K562 (cell line): ENCODE results near the gene FLVCR2. TPM values are rescaled to one million over a fixed set of nuclear protein-coding genes. Genes with fewer than 3 reads are reported as not detected.
"Not testable (repeated sequence)": the region's sequence is repeated elsewhere in the genome, so short reads cannot be mapped to it uniquely, and the experiment has no call there.

Experiments used
- ATAC-seq: fragments of 200-7000 bp; cut with Tn5 transposase; 3 replicates; pipeline ENCODE4 v1.9.1; 2020; ENCODE audit warnings: moderate library complexity
- BruUV-seq: library from RNA; stranded (reverse); fragments of 400-500 nt; replicated peaks from 2 replicates; lab custom pipeline; 2021; lab: Mats Ljungman, UMichigan
- CTCF ChIA-PET: fragments of 300-600 bp; formaldehyde crosslinking; extraction: SDS; loops from one replicate; lab custom pipeline; 2021; ENCODE audit warnings: low intra/inter-chr PET ratio; lab: Yijun Ruan, JAX
- POLR2A ChIA-PET: fragments of 300-600, 350-650 bp; sonication (Branson Sonifier 250); formaldehyde crosslinking; extraction: SDS; loops from one replicate; lab custom pipeline; 2021; ENCODE audit warnings: antibody characterized with exemption, inconsistent platforms; lab: Yijun Ruan, JAX
- DNase-seq, 4 experiments: peaks; one replicate each; pipeline versions ENCODE4 v3.0.0 to v3.0.0-alpha.2; 2011 to 2018; ENCODE audit warnings: low spot score in 3 of 4, mixed read lengths in 3 of 4; ENCODE audit errors: extremely low read depth in 1 of 4
- FAIRE-seq: peaks from 2 replicates; lab custom pipeline; 2011; peaks lifted over from hg19 to GRCh38; lab: Jason Lieb, UNC
- H2AFZ ChIP-seq: 2 replicates; pipeline ENCODE4 v1.6.0; 2011; ENCODE audit warnings: low read depth, low read length, control low read depth, inconsistent platforms
- H3K27ac ChIP-seq: fragments of 200-600 bp; 3 replicates; pipeline ENCODE4 v1.8.0; 2011; ENCODE audit warnings: low read depth, mild to moderate bottlenecking, control low read depth, inconsistent platforms, low read length, moderate library complexity, mixed read lengths; ENCODE audit errors: extremely low read depth
- H3K27me3 ChIP-seq, 2 experiments: fragments of 300-600 bp in 1 of 2; 2 replicates in 1 of 2; 3 replicates in 1 of 2; pipeline versions ENCODE4 v1.6.0 to v1.8.0; 2011; ENCODE audit warnings: inconsistent platforms in 2 of 2, low read length in 2 of 2, mild to moderate bottlenecking in 1 of 2, mixed read lengths in 1 of 2, moderate library complexity in 1 of 2; ENCODE audit not compliant: control insufficient read depth in 2 of 2, insufficient read depth in 2 of 2
- H3K36me3 ChIP-seq: fragments of 300-600 bp; 3 replicates; pipeline ENCODE4 v1.8.0; 2011; ENCODE audit warnings: mild to moderate bottlenecking, low read length, inconsistent platforms; ENCODE audit not compliant: control insufficient read depth, insufficient read depth
- H3K4me1 ChIP-seq, 2 experiments: fragments of 200-600 bp in 1 of 2; replicated peaks in 1 of 2; 2 replicates in 1 of 2; 3 replicates in 1 of 2; pipeline versions ENCODE4 v1.5.1 to v1.8.0; 2011; ENCODE audit warnings: inconsistent platforms in 2 of 2, low read length in 2 of 2, mild to moderate bottlenecking in 1 of 2, mixed read lengths in 1 of 2, moderate library complexity in 1 of 2; ENCODE audit not compliant: control insufficient read depth in 2 of 2, insufficient read depth in 2 of 2
- H3K4me2 ChIP-seq: 2 replicates; pipeline ENCODE4 v1.6.1; 2011; ENCODE audit warnings: low read length, control low read depth, inconsistent platforms, mixed read lengths; ENCODE audit not compliant: insufficient read depth
- H3K4me3 ChIP-seq: fragments of 200-600 bp; sonication (generic), shearing (Covaris generic); 2 replicates; pipeline ENCODE4 v1.5.1; 2016; ENCODE audit warnings: control low read depth, inconsistent platforms
- H3K79me2 ChIP-seq: fragments of 200-600 bp; 3 replicates; pipeline ENCODE4 v1.8.0; 2011; ENCODE audit warnings: low read length, inconsistent platforms; ENCODE audit not compliant: control insufficient read depth, insufficient read depth
- H3K9ac ChIP-seq, 2 experiments: 2 replicates each; pipeline versions ENCODE4 v1.6.0 to v1.6.1; 2011; ENCODE audit warnings: low read depth in 2 of 2, low read length in 2 of 2, control low read depth in 1 of 2, inconsistent platforms in 1 of 2, mild to moderate bottlenecking in 1 of 2, mixed read lengths in 1 of 2; ENCODE audit not compliant: insufficient read depth in 1 of 2
- H3K9me1 ChIP-seq: one replicate; pipeline ENCODE4 v1.6.0; 2011; ENCODE audit warnings: inconsistent platforms, mild to moderate bottlenecking, low read length, moderate library complexity; ENCODE audit not compliant: control insufficient read depth, insufficient read depth
- H3K9me3 ChIP-seq: replicated peaks from 2 replicates; pipeline ENCODE4 v1.5.1; 2011; ENCODE audit warnings: low read depth, low read length, inconsistent platforms; ENCODE audit not compliant: control insufficient read depth, insufficient read depth
- H4K20me1 ChIP-seq: replicated peaks from 2 replicates; pipeline ENCODE4 v1.6.1; 2011; ENCODE audit warnings: low read length, inconsistent platforms, mixed read lengths; ENCODE audit not compliant: control insufficient read depth, insufficient read depth
- SRF ChIP-seq, 2 experiments: fragments of 250-450, 450-650 bp in 1 of 2; sonication (Bioruptor Pico) in 1 of 2; sonication (generic) in 1 of 2; formaldehyde crosslinking; IDR thresholded peaks; 2 replicates each; pipeline versions ENCODE4 v1.5.0 to v1.5.1; 2020 to 2022; ENCODE audit warnings: mild to moderate bottlenecking in 1 of 2, missing genetic modification reagents in 1 of 2
- STAT5A ChIP-seq: IDR thresholded peaks from 2 replicates; pipeline ENCODE4 v1.6.1; 2012; ENCODE audit warnings: low read length, inconsistent platforms, borderline replicate concordance
- ZNF507 ChIP-seq: conservative IDR thresholded peaks from 2 replicates; pipeline ENCODE4 v1.6.1; 2017; ENCODE audit warnings: missing genetic modification characterization, missing compliant biosample characterization
- WGBS: fragments of 100-300 bp; shearing (Covaris generic); methylation state at CpG from one replicate; pipeline ENCODE4 v1.1.6; 2016; ENCODE audit warnings: low coverage, mixed read lengths; ENCODE audit not compliant: insufficient coverage; ENCODE audit errors: missing lambda C conversion rate; 5-methylcytosine and 5-hydroxymethylcytosine counted together
- in situ Hi-C: fragments of 300-500 bp; cut with MboI; formaldehyde crosslinking; loops from 4 replicates; pipeline ENCODE4 v1.15.0; 2018; ENCODE audit warnings: inconsistent platforms, mixed read lengths
- intact Hi-C: fragments of 100-400 bp; cut with micrococcal nuclease; formaldehyde crosslinking; loops from 2 replicates; pipeline ENCODE4 v1.14.2; 2022
- polyA plus RNA-seq, 8 experiments: library from polyadenylated mRNA; depleted of rRNA in 4 of 8; stranded (reverse) in 5 of 8; unstranded in 3 of 8; fragments of >200 nt; fragmentation: Nextera tagmentation in 2 of 8; fragmentation: Illumina TruSeq in 1 of 8; extraction: Ambion mirVana in 2 of 8; extraction: Trizol in 1 of 8; gene quantifications; 2 replicates each; pipeline versions ENCODE4 v1.2.1 to v1.2.3, GENCODE V29; 2011 to 2014; ENCODE audit warnings: inconsistent platforms in 1 of 8, missing spikeins in 1 of 8
- total RNA-seq, 7 experiments: library from RNA; depleted of rRNA in 6 of 7; stranded (reverse); fragments of >200 nt in 6 of 7; fragmentation: Illumina TruSeq in 2 of 7; extraction: Trizol in 2 of 7; gene quantifications; 2 replicates each; pipeline versions ENCODE4 v1.2.1 to v1.2.3, GENCODE V29; 2011 to 2021; ENCODE audit warnings: low replicate concordance in 1 of 7

The FLVCR2 gene
- total and polyA plus RNA-seq, 9 of the 15 experiments (the other 6 are each of a cell fraction or from before 2014, with no cell fraction given), result 1.5 TPM; not detected in 8

DNA sequence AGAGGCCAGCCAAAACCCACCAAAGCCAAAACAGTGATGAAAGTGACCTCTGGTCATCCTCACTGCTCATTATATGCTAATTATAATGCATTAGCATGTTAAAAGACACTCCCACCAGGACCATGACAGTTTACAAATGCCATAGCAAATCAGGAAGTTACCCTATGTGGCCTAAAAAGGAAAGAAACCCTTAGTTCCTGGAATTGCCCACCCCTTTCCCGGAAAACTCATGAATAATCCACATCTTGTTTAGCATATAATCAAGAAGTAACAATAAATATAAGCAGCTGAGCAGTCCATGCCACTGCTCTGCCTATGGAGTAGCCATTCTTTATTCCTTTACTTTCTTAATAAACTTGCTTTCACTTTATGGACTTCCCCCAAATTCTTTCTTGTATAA is 21.7 kb downstream of the FLVCR2 start:
- H3K79me2 ChIP-seq, H3K9me3 ChIP-seq, H3K9ac ChIP-seq, DNase-seq, H3K4me3 ChIP-seq, CTCF ChIA-PET, H3K4me1 ChIP-seq, H3K27ac ChIP-seq, H4K20me1 ChIP-seq, H3K4me2 ChIP-seq, BruUV-seq, FAIRE-seq, H3K36me3 ChIP-seq, intact Hi-C loops, H2AFZ ChIP-seq, ATAC-seq, H3K9me1 ChIP-seq, in situ Hi-C loops: not testable (repeated sequence)
- WGBS, result 0% methylated on average over 1 of the region's 1 CpG
- H3K27me3 ChIP-seq, result peaks cover 8 to 20% of the 10 kb centered on the region in 2 experiments; a peak in 3 of 5 replicates
- POLR2A ChIA-PET, result interaction anchor here (0.8 kb wide), 1 partner anchor 450 kb away, joined by 4 read pairs; no protein-coding TSS in a partner anchor
- TF ChIP-seq SRF (CRISPR knock-in tag; IDR thresholded peaks at IDR 0.05) (peak in 1 of 2 experiments; percentile 88; a peak in 2 of 4 replicates), STAT5A (peak; percentile 28; the same call in 1 of the 2 replicates), ZNF507 (peak; percentile 28; the same call in 1 of the 2 replicates)

DNA sequence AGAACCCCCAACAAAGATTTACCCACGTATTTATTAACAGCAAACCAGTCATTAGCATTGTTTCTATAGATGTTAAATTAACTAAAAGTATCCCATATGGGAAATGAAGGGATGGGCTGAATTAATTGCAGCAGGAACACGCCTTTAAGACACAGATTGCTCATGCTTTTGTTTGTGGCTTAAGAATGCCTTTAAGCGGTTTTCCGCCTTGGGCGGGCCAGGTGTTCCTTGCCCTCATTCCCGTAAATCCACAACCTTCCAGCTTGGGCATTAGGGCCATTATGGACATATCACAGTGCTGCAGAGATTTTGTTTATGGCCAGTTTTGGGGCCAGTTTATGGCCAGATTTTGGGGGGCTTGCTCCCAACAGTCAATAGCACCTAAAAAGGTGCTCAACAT is 22.6 kb downstream of the FLVCR2 start:
- H3K4me2 ChIP-seq, in situ Hi-C loops, DNase-seq, H3K4me1 ChIP-seq, H3K79me2 ChIP-seq, intact Hi-C loops, ATAC-seq, H3K27ac ChIP-seq, POLR2A ChIA-PET, H4K20me1 ChIP-seq, H3K36me3 ChIP-seq, FAIRE-seq, H3K4me3 ChIP-seq, CTCF ChIA-PET, BruUV-seq, H2AFZ ChIP-seq, H3K9me1 ChIP-seq, H3K9ac ChIP-seq, H3K9me3 ChIP-seq: not testable (repeated sequence)
- peaks cover 8 to 20% of the 10 kb centered on the region in 2 experiments; a peak in 3 of 5 replicates for H3K27me3 ChIP-seq
- 2% methylated on average over 5 of the region's 6 CpGs for WGBS
